ENCODE results near the gene ATP1A1.

ATP1A1 gene

DNA sequence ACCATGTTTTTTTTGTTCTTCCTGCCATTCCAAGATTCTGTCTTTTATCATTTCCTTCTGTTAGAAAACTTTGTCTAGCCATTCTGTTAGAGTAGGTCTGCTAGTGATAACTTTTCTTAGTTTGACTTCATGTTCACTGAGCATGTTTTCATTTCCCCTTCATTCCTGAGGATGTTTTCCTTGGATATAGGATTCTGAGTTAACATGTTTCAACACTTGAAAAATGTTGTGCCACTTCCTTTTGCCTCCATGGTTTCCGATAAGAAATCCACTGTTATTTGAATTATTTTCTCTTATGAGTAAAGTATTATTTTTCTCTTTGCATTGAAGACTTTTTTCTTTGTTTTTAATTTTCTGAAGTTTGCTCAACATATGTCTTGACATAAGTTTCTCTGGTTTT lies 66.7 kb downstream of the ATP1A1 start:
- DNase-seq (ENCODE audit: low read depth), result no peak

DNA sequence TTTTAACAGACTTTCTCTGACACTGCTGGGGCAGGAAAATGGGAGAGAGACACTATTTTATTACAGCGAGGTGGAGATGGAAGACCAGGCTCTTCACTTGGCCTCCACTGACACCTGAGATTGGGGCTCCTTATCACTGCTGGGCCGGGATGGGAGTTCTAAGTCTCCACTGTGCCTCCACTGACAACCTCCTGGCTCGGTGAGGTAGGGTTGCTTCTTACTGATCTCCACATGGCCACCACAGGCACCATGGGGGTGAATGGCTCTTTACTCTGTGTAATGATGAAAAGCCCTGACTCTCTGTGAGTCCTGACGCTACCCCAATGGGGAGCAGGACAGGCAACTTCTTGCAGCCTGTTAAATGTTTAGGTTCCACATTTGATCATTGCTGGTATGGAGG lies 67.7 kb downstream of the ATP1A1 start:
- no peak for DNase-seq (ENCODE audit: low read depth)

DNA sequence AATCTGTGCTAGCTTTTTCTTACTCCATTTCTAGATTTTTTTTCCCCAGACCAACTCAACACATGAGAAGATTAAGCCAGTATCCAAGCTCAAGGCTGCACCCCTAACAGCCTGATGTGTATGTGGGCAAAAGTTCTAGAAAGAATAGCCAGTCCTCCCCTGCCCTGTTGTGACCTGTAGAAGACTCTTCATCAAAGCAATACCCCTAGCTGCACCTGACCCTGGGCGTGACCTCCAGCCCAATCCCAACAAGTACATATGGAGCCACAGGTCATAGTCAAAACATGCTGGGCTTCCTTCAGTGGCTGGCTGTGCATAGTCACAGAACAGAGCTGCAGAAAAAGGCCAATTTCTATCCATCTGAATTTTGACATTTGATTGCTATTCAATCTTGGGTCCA lies 72.5 kb downstream of the ATP1A1 start:
- no peak for DNase-seq (ENCODE audit: low read depth)

DNA sequence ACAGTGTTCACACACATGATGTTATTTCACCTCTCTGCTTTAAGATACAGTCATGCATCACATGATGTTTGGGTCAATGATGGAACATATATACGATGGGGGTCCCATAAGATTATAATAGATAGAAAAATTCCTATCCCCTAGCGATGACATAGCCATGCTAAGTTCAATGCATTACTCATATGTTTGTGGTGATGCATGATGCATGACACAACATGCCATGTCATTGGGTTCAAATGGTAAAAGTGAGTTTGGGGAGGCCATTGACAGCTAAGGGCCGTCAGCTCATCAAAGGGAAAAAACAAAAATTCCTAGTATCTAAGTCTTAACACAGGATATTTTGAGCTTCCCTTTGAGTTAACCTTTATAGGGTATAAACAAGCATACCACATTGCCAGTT lies 73.6 kb downstream of the ATP1A1 start:
- no peak for DNase-seq (ENCODE audit: low read depth)

DNA sequence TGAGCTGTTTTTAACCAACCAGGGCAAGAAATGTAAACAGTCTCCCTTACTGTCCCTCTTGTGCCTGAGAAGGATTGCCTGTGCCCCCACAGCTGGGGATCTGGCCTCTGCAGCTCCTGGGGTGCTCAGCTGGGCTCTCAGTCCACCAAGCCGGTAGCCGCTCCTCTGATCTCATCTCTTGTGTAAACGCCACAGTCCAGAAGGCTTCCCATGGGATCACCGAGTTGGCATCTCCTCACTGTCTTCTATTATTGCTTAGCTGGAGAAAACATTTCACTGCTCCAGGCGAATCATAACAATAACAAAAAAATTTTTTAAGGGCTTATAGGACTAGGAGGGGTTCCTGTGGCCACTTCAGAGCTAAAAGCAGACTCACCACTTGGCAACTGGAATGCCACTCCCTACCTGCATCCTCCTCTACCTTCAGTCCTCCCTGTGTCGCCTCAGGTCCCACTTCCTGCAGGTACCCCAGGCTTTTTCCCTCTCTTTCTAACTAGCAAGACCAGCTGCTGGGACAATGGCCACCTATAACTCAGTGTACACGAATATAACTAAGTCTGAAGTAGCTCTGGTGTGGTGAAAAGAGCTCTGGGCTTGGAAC lies 75.8 kb downstream of the ATP1A1 start:
- DNase-seq (ENCODE audit: low read depth), result no peak

DNA sequence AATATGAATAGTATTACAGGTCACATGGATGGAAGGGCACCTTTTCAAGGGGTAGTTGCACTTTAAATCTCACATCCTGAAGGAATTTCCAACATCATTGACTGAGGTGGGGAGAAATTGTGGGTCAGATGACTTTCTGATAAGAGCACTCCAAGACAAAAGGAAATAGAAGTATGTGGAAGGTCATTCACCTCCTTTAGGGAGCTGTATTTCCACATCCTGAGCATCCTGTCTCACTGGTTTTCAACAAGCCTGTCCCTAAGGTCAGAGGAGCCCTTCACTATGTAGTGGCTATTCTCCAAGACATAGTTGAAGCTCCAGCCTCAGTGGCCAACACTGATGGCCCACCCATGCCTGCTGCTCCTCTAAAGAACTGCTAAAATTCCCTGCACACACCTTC lies 76.5 kb downstream of the ATP1A1 start:
- no peak for DNase-seq (ENCODE audit: low read depth)

DNA sequence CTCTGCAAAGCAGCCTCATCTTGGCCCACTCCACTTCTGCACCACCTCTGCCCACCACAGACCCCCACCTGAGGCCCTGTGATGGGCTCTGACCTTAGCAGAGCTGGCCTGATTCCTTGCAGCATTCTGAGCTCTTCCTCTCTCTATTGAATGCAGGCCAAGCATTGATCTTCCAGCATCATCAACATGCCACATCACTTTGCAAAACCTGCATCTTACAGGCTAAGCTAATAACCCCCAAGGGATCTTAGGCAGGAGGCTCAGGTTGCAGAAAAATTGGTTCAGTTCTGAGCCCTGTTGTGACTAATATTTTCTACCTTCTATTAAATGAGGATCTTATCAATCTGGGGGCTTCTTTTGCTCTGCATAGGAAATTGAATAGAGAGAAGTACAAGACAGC lies 78.7 kb downstream of the ATP1A1 start:
- no peak for DNase-seq (ENCODE audit: low read depth)

DNA sequence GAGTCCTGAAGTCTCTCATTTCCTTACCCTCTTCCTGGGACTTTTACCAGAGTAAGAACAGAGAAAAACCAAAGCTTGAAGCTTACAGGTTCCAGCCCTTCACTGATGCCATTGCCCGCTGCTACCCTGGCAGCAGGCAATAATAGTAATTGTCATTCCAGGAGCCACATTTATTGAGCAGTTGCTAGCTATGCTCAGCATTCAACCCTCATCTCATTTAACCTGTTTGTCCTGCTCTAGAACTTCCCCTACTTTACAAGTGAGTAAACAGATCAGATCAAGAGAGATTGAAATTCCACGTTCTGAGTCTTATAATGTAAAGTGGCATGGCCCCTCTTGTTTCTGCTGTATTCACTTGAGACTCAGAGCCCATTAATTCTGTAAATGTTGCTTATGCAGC lies 80.4 kb downstream of the ATP1A1 start:
- DNase-seq (ENCODE audit: low read depth), result no peak

DNA sequence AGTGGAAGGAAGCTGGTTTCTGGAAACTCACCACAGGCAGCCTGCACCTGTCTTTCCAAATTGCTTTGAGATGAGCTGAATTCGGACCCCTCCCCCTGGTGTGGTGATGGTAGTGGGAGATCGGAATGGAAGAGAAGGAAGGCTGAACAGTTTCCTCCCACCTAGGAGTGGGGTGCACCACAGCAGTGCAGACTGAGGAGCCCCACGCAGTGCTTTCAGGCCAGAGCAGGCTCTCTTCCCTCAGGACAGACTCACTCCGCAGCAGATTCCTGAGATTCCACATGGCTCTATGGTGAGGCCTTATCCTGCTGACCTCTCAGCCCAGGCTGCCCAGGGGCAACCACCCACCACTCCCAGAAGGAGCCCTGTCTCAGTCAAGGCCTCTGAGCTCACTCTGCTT lies 80.9 kb downstream of the ATP1A1 start:
- no peak for DNase-seq (ENCODE audit: low read depth)

All from ELR (cell line).